ENCODE data around the gene HADH.
"Not testable (repeated sequence)": the region's sequence is repeated elsewhere in the genome, so short reads cannot be mapped to it uniquely, and the experiment has no call there.

The HADH gene

DNA sequence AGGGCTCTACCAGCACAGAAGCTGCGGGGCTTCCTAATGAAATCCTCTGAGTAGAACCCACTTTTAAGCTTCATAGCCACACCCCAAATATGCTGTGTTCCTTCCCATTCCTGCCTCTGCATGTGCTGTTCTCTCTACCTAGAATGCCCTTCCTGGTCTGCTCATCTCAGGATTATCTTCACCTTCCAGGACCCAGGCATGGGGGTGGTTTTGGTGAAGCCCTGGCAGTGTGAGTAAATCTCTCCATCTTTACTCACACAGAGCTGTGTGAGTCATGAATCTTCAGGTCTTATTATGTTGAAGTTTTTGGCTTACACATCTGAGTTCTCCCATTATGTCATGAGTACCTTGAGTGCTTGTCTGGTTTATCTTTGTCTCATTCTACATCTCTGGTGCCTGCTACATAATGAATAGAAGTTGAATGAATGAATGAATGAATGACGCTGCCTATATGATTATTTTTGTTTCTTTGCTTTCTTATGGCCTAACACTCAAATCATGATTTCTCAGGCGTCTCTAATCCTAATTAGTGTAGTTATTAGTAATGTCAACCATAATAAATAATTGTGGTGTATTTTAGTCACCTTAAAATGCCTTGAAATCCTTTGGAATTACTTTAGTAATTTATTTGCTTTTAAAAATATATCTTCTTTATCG lies 41.9 kb downstream of the HADH start:
- DNase-seq (ENCODE audit: low spot score), result no peak

DNA sequence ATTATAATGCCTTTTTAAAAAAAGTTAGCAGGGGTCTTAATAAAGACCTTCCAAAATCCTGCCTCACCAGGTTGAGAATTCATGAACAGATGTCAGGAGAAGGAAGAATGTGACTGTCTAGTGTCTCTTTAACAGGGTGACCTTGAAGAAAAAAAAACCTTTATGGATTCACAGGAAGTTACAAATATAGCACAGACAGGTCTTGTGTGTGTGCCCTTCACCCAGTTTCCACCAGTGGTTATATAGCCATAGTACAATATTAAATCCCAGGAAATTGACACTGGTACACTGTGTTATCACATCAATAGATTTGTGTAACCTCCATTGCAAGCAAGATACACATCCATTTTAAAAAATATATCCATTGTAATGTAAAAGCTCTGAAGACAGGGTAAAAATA lies 43.7 kb downstream of the HADH start:
- DNase-seq (ENCODE audit: low spot score), result no peak

GRCh38 chr4:108034565-108034964 lies 44.9 kb downstream of the HADH start:
- peak; percentile 65 for DNase-seq (ENCODE audit: low spot score)

DNA sequence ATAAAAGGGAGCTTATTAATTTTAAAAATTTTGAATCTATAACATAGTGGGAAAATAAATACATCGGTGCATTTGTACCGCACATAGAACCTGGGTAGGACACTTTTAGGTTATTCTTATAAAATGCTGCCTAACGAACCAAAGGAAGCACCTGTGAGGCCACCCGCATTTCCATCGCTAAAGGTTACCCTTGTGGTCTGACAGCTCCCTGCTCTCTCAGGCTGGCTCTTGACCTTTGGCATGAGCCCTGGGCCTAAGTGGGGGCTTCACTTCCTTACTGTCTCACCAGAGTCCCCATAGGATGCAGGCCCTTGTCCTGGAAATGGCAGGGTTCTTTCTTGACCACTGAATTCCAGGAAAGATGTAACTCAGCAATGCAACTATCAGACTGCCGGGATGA lies 46.0 kb downstream of the HADH start:
- DNase-seq (ENCODE audit: low spot score), result peak; percentile 83

GRCh38 chr4:108036213-108036612 lies 46.5 kb downstream of the HADH start:
- DNase-seq (ENCODE audit: low spot score), result peak; percentile 95

- DNase-seq (ENCODE audit: low spot score), result no peak
Measured at GRCh38 chr4:108037884-108038283, 48.2 kb downstream of the HADH start.

DNA sequence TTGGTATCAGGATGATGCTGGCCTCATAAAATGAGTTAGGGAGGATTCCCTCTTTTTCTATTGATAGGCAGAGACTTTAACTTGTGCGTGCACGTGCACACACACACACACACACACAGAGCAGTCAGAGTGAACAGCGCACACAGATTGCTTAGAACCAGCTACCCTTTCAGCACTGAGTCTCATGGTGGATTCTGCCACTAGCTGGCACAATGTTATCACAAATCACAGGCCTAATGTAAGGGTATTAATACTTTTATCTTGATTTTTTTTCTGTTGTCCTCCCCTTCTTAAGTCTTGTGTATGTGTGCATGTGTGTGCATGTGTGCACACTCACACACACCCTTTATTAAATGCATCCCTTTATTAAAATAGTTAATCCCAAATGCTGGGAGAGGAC lies 53.2 kb downstream of the HADH start:
- no peak for DNase-seq (ENCODE audit: low spot score)

GRCh38 chr4:108043526-108043925 lies 53.8 kb downstream of the HADH start:
- DNase-seq (ENCODE audit: low spot score), result no peak

- no peak for DNase-seq (ENCODE audit: low spot score)
Measured at GRCh38 chr4:108044951-108045686, 55.4 kb downstream of the HADH start.

DNA sequence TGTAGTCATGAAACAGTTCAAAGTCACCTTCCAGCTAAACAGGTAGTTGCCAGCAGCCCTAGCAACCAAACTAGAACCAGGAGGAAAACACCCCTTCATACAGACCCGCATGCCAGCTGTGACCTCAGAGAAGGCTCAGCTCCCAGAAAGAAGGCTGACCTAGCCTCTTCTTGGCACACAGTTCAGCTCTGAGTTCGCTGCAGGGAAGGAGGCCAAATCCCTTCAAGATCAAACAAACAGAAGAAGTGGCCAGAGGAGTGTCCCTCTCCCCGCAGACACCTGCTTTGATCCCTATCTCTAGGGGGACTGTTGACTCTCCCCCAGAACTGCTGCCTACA lies 56.0 kb downstream of the HADH start:
- no peak for DNase-seq (ENCODE audit: low spot score)

DNA sequence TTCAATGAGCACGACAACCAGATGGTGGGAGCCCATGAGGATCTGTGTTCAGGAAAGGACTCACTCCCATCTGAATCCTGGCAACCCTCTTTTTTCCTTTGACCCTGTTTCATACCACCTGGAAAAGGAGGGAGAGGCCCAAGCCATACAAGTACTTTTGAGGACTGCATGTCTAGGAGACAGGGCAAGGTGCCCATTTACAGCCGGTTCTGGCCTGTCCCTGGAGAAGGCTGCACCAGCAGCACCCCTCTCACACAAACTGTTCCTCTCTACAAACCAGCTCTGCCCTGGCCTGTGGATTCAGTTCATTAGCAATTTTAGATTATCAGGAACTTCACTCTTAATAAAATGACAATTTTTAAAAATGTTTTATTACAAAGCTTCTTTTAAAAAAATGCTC lies 57.5 kb downstream of the HADH start:
- DNase-seq (ENCODE audit: low spot score), result no peak

- DNase-seq (ENCODE audit: low spot score), result no peak
Measured at GRCh38 chr4:108048157-108048556, 58.5 kb downstream of the HADH start.

DNA sequence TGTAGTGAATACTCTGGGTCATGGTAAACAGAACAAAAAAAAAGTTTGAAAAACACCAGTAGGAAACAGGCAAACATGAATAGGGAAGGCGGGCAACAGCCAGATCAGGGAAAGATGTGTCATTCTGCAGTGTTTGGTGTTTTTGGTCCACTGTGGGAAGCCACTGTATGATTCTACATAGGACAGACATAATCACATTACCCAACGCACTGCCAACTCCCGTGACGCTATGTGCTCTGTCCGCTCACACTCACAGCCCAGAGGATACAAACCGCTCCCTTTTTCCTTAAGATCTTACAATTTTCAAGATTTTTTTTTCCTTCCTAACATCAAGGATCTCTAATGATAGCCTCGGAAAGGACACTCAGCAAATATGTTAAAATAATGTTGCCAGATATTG lies 59.3 kb downstream of the HADH start:
- DNase-seq (ENCODE audit: low spot score), result no peak

- DNase-seq (ENCODE audit: low spot score), result no peak
Measured at GRCh38 chr4:108049406-108049805, 59.7 kb downstream of the HADH start.

- DNase-seq (ENCODE audit: low spot score), result not testable (repeated sequence)
Measured at GRCh38 chr4:108050166-108051111, 60.8 kb downstream of the HADH start.

- DNase-seq (ENCODE audit: low spot score), result no peak
Measured at GRCh38 chr4:108051343-108051742, 61.7 kb downstream of the HADH start.

- no peak for DNase-seq (ENCODE audit: low spot score)
Measured at GRCh38 chr4:108052558-108053120, 63.0 kb downstream of the HADH start.

- no peak for DNase-seq (ENCODE audit: low spot score)
Measured at GRCh38 chr4:108053251-108053711, 63.6 kb downstream of the HADH start.

DNA sequence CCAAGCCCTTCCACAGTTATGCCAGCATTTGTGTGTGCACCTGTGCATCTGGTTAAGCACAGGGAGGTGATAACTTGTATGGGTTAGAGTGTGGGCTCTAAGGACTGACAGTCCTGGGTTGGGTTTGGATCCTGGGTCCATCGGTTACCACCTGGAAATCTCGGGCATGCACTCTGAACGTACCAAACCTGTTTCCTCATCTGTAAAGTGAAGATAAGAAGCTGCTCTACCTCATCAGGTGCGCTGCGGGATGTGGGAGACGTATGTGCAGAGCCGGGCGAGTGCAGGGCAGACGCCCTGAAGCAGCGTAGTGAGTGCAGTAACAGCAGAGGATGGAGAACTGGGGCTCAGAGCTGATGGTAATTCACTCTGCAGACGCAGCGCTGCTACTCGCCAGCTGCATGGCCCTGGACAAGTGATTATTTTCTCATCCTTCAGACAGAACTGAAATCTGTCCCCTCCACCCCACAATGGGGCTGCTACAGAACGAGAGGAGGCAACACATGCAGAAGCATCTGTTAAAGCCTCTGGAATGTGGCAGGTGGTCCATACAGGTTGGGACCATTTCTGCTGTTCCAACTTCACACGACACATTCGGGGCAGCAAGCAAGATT lies 64.4 kb downstream of the HADH start:
- no peak for DNase-seq (ENCODE audit: low spot score)

DNA sequence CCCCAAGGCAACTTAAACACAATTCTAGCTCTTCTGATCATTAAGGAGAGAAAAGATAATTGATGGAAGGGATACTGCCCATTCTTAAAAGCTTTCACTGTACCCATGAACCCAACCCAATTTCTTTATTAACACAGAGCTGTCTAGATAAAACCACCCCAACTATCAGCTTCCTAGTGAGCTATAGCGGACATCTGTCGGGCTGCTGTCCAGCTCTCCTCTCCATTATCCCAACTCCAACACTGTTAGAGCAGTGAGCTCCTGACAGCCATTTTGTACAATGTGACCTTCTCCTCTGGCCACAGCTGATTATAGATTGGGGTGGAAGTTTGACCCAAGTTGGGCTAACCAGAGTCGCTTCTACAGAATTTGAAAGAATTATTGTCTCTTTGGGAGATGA lies 66.1 kb downstream of the HADH start:
- no peak for DNase-seq (ENCODE audit: low spot score)

GRCh38 chr4:108056418-108056817 lies 66.7 kb downstream of the HADH start:
- DNase-seq (ENCODE audit: low spot score), result no peak
